HG03565 (cell line): ENCODE results near the gene SERPINH1.

Experiments used
- ATAC-seq: cut with Tn5 transposase; IDR thresholded peaks from one replicate; pipeline ENCODE4 v1.9.1; 2021; ENCODE audit warnings: mild to moderate bottlenecking, moderate library complexity; ENCODE audit not compliant: unreplicated experiment

The SERPINH1 gene

DNA sequence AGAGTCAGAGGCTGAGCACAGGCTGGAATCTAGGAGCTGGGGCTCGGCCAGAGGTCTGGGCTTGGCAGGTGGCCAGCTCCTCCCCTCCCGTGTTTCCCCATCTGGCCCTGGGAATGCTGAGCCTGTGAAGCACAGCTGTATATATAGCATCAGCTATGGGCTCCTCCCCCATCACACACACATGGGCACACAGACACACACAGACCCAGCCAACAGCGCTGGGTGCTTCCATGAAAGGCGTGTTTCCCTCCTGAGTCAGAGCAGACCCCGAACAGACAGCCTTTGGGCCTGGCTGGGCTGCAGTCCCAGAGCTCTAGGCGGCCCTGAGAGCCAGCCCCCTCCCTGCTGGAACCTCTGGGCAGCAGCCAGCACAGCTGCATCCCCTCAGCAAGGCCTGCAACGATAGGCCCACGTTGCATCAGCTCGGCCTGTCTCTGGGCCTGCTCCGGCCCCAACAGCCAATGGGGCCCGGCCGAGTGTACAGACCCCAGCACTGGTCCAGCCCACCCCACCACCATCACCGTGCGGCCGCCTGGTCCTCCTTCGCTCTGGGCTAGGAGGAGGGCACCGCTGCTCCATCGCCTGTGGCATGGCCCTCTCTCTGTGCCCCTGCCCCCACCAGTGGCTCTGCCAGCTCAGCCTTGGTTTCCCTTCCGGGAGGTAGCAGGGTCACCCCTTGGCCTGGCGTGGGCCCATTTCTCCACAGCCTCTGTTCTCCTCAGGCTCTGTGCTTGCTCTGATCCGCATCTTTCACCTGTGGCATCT, 7.6 kb upstream of the SERPINH1 start:
- no peak for ATAC-seq

DNA sequence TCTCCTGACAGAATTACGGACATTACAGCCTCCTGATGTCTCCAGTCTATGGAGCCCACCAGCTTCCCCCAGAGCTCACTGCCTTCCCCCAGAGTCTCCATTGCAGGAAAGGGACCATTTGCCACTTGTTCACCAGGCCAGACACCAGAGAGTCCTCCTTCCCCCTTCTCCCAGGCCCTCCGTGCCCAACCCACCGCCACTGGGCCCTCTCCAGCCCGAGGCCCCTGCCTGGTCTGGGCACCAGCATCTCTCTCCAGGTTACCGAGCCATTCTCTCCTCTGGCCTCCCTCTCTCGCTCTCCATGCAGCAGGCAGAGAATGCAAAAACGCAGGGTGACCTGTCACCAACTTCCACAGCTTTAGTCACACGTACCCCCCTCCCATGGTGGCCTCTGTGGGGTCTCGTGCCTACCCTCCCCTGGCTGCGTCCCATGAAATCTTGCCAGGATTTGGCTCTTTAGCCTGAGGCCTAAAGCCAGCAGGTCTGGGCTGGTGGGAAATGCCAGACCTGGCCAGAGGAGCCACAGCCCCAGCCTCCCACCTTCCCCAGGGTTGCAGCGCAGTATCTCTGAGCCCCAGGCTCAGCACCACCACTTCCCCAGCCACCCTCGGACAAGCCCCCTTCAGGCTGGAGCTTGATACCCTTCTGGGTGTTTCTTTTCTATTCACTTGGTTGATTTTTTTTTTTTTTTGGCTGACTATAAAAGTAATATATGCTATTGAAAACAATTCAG, 6.8 kb upstream of the SERPINH1 start:
- ATAC-seq = no peak

DNA sequence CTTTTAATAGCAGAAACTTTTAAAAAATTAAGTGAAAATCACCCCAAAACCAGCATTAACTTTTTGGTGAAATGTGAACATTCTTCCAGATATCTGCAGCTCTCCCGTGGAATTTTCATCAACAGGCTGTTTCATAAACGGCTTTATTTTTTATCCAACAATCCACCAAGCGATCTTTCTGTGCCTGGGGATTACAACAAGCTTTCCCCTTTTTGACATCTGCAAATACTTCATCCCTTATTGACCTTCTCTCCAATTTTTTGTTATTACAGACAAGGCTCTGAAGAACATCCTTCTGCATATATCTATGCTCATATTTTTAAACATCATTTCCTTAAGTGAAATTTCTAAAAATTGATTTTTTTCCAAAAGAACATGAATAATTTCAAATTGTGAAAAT, 5.8 kb upstream of the SERPINH1 start:
- no peak for ATAC-seq

DNA sequence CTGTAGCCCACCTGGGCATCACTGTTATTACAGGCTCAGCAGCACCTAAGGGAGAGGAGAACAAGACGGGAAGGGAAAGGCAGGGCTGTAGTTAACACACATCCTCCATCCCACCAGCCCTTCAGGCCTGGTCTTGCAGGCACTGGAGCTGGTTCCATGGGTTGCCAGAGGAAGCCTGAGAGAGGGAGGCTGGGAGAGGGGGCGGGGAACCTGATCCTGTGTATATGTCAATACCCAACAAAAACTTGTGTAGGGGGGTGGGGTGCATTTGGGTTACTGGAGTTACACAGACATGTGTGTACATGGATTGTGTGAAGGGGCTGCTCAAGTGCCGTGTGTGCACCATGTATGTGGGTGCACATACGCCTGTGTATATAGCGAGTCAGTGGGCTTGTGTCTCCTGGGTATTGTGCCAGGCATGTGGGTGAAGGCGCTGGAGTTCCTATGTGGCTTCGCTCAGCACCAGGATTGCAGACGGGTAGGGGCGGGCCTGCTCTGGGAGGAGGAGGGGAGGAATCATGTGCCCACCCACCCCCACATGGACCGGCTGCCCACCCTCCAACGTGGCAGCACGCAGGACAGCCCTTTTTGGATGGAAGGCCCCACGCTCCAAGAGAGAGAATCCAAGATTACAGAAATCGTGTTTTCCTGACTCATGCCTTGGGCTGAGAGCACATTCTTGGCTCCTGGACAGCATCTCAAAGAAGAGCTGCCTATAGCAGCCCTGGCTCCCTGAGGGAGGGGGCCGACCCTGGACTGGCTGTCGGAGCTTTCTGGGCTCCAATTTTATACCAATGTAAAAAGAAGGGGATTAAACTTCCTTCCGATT, 4.2 kb upstream of the SERPINH1 start:
- no peak for ATAC-seq

DNA sequence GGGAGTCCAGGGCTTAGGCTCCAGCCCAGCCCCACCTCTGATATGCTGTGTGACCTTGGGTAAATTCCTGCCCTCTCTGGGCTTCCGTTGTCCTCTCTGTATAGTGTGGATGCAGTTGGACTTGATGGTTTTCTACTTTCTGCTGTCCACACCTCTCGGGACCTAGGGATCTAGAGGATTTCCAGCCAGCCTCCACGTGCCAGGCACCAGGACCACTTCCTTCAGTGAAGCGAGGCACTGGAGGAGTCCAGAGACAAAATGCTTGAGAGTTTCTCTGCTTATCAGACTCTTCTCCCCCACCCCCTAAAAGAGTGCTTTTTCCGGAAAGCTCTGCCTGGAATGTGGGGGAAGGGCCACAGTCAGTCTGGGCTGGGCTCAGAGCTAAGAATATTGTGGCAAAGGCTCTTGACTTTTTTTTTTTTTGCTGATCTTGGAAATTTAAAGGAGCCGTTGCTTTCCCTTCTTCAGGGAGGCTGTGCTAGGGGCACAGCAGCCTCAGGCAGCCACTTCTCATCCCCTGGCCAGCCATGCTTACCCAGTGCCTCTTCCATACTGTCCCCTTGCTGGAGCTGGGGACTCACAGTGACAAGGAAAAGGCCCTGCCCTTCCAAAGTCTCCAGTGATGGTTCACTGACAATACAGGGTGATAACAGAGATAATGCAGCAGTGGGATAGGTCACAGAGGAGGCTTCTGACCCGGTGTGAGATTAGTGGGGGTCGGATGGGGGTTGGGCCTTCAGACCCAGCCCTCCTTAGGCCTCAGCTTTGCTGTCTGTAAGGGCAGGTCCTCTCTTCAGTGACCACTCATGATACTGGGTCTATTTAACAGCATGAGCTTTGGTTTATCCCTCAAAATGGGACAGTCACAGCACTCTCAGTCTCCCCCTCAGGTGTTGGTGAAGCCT, 2.9 kb upstream of the SERPINH1 start:
- ATAC-seq = no peak

DNA sequence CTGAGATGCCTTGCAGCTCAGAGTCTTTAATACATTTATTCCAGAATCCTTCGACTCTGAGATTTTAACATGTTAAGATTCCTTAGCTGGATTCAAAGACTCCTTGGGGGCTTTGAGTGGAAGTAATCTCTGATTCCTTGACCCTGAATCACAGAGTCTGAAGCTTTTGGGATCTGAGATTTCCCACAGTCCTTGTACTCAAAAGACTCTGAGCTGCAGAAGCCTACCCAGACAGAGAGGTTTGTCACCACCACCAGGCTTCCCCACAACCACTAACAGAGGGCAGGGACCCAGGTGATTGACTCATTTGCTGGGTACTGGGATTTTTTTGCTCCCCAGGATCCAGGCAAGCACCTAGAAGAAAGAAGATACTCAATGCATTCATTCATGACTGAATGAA, 1.4 kb upstream of the SERPINH1 start:
- no peak for ATAC-seq

DNA sequence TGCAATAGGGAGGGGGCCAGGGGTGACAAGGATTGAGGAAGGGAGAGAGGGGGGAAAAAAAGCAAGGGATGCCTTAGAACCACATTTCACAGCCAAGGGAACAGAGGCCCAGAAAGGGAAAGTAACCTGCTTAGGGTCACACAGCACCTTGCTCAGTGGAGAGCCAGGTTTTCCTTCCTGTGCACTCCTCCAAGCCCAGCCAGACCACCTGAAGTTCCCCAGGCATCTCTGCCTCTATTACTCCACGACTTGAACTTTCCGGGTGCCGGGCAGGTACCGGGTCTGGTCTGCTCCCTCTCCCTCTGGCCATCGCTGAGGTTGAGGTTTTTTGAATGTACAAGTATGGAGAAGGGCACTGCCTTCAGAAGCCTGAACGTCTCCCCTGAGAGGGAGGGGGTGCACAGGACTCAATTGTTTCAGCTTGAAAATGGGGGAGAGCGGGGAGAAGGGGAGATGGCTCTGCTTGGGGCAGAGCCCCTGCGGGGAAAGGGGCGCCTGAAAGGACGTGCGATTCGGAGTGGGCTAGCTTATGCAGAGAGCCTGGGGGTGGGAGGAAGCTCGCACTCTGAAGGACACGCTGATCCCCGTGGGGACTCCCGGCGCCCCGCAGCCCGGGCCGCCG, 516 bp upstream of the SERPINH1 start:
- no peak for ATAC-seq

DNA sequence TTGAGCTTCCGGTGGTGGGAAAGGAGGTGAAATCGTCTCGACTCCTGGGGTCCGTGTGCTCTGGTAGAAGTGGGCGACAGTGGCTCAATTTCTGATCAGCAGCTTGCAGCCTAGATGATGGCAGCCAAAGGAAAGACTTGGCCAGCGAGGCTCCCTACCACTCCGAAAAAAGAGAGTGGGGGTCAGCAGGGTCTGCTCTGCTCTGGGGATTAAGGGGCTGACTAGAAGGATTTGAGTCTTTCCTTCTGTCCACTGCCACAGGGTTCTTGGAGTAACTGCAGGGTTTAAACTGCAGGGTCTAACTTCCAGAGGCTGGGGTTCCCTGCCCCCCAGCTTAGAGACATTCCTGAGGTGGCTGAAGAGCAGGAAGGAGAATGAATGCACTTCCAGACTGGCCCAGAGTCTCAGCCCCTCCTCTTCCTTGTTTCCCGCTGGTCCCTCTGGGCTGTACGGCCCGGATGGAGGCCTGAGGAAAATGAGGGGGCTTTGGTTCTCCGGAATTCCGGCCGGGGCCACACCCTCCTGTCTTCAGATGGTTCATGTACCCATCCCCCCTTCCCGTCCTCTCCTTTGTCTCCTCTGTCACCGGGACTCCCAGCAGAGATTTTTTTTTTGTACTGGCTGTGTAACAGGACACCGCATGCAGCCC, 907 bp downstream of the SERPINH1 start:
- no peak for ATAC-seq

DNA sequence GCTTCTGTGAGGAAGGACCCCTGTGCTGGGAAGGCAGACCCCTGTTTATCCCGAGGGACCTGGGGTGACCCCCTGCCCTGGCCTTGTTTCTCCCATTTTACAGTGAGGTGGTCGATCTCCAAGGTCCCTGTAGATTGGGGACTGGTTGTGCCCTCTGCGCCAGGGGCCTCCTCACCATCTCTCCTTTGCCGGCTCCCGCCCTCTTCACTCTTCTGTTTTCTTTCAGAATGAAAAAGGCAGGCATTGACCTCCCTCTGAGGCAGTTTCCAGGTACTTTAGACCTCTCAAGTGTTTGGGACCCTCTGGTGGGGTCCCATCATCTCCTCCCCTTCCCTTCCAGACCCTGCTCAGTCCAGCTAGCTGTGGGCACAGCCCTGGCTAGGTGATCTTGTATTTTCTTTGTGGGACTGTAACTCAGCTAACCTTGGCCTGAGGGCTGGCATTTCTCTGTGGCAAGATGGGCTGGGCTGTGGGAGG, 1.5 kb downstream of the SERPINH1 start:
- ATAC-seq = no peak

DNA sequence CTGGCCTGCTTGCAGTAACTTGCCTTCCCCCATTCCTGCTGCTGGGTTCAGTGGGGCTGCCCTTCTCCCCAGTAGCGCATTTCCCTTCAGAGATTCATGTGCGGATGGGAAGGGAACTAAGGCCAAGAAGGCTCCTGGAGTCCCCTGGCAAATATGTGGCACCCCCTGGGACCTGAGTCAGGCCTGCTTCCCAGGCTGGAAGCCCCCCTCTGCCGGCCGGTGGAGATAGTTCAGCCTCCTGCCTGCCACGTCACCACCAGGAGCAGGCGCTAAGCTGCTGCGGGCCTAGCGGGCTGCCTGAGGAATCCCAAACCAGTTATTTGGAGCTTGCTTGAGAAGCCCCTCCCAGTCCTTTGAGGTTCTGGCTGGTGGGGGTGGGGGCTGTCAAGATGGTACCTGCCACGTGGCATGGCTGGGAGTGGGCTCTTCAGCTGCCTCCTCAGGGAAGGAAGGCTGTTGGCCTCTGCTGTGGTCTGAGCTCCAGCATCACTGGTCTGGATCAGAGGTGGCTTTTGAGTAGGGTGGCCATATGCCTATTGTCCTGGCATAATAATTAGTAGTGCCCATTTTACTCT, 2.0 kb downstream of the SERPINH1 start:
- ATAC-seq = no peak

DNA sequence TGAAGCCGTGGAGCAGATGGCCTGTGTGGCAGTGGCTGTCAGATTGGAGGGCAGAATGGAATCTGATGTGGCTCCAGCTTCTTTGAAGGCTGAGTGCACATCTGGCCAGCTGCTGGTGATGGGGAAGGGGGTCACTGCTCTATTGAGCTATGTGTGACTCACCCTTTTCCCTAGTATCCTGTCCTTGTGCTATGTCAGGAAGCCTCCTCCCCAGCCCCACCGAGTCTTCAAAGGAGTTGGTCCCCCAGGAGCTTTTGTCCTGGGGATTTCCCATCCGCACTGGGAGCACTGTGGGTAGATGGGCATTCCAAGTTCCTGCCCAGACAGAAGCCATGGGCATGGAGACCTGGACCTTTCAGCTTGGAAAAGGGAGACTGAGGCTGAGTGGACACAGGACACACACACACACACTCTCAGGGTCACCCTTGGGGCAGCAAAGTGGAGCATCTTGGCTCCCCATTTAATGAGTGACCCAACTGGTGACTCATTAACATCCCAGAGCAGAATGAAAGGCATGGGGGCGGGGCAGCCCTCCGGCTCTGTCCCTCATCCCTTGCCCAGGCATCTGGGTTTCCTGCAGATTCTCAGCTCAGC, 3.3 kb downstream of the SERPINH1 start:
- ATAC-seq = no peak

DNA sequence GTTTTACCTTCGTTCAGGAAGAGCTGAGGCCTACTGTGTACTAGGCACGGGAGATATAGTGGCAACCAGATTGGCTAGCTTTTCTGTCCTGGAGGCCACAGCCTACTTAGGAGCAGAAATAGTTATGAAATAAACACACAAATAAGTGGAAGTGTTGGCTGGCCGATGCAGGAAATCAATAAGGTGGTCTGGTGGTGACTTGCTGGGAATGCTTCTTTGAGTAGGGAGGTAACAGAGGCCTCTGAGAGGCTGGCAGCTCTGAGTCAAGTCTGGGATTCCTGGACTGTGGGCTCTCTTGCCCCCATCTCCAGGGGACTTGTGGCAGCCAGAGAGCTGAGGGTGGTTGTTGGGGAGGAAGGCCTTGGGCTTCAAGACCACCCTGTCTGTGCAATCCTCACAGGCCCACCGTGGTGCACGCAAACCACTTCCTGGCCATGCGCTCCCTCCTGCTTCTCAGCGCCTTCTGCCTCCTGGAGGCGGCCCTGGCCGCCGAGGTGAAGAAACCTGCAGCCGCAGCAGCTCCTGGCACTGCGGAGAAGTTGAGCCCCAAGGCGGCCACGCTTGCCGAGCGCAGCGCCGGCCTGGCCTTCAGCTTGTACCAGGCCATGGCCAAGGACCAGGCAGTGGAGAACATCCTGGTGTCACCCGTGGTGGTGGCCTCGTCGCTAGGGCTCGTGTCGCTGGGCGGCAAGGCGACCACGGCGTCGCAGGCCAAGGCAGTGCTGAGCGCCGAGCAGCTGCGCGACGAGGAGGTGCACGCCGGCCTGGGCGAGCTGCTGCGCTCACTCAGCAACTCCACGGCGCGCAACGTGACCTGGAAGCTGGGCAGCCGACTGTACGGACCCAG, 4.1 kb downstream of the SERPINH1 start:
- ATAC-seq = no peak

DNA sequence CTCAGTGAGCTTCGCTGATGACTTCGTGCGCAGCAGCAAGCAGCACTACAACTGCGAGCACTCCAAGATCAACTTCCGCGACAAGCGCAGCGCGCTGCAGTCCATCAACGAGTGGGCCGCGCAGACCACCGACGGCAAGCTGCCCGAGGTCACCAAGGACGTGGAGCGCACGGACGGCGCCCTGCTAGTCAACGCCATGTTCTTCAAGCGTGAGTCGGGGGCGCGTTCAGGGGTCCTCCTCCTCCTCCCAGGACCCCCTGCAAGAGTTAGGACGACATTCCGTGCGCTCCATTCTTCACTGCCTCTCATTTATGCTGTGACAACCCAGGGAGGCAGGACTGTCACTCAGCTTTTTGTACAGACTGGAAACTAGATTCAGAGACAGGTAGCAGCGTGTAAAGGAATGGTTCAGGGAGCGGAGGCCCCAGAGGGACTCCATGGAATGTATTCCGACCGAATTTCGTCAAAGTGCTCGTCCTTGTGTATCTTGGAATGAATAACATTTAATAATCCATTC, 4.8 kb downstream of the SERPINH1 start:
- no peak for ATAC-seq

DNA sequence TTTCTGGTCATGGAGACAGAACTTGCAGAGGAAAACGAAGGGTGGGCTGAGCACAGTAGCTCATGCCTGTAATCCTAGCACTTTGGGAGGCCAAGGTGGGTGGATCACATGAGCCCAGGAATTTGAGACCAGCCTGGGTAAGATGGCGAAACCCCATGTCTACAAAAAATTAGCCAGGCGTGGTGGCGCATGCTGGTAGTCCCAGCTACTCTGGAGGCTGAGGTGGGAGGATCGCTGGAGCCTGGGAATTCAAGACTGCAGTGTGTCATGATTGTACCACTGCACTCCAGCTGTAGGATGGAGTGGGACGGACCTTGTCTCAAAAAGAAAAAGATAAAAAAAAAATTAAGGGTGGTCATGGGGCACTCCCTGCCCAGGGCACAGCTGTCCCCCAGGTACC, 5.9 kb downstream of the SERPINH1 start:
- ATAC-seq = no peak

DNA sequence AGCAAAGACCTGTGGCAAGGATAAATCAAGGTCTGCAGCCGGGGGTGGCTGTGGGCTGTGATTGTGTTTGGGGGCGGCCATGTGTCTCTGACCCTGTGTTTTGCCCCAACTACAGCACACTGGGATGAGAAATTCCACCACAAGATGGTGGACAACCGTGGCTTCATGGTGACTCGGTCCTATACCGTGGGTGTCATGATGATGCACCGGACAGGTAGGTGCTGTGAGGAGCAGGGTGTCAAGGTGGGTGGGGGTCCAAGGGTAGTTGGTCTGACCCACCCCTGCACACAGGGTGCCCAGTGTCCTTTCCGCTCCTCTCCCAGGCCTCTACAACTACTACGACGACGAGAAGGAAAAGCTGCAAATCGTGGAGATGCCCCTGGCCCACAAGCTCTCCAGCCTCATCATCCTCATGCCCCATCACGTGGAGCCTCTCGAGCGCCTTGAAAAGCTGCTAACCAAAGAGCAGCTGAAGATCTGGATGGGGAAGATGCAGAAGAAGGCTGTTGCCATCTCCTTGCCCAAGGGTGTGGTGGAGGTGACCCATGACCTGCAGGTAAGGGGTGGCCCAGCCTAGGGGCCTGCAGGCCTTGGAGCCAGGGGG, 6.7 kb downstream of the SERPINH1 start:
- no peak for ATAC-seq

DNA sequence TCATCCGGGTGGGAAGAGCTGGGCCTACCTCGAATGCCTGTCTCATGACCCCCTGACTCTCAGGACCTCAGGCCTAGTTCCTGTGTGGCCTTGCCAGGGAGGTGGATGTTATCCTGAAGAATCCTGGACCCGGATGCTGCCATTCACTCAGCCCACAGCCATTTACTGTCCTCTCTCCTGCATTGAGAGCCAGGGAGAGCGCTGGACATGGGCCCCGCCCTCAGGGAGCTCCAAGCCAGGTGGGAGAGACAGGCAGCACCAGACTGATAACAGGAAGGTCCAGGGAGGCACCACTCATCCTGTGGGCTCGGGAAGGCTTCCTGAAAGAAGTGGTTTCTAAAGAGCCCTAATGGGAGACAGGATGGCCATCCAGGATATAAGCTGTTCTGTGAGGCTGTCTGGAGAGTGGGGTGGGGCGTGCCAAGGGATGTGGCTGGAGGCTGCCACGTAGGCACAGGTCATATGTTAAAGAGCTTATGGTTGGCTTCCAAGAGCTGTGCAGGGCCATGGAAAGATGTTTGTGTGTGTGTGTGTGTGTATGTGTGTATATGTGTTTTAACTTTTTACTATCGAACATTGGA, 8.6 kb downstream of the SERPINH1 start:
- no peak for ATAC-seq

DNA sequence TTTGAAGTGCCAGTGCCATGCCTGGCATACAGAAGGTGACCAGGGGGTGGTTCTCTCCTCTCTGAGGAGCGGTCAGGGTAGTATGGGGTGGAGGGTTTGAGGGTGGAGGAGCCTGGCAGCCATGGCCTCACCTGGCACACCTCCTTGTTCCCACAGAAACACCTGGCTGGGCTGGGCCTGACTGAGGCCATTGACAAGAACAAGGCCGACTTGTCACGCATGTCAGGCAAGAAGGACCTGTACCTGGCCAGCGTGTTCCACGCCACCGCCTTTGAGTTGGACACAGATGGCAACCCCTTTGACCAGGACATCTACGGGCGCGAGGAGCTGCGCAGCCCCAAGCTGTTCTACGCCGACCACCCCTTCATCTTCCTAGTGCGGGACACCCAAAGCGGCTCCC, 9.6 kb downstream of the SERPINH1 start:
- no peak for ATAC-seq
